ENCODE results near the gene FARS2.

DNA sequence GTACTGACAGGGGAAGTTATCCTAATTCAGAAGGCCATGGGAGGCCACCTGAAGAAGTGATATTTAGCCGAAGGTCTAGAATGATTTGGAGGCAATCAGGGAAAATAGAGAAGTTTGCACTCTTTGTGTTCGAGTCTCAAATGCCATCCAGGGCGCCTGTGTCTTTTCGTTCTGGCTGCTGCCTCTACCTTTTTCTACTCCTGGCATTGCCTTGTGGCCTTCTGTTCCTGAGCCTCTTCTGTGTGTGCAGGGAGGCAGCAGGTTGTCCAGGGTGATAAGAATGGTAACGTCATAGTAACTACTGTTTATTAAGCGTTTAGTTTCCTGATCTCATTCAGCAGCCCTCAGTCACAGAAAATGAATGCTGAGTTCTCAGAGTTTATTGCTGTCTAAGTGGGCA is 252.1 kb downstream of the FARS2 start:
- TF ChIP-seq, protein P1, sequence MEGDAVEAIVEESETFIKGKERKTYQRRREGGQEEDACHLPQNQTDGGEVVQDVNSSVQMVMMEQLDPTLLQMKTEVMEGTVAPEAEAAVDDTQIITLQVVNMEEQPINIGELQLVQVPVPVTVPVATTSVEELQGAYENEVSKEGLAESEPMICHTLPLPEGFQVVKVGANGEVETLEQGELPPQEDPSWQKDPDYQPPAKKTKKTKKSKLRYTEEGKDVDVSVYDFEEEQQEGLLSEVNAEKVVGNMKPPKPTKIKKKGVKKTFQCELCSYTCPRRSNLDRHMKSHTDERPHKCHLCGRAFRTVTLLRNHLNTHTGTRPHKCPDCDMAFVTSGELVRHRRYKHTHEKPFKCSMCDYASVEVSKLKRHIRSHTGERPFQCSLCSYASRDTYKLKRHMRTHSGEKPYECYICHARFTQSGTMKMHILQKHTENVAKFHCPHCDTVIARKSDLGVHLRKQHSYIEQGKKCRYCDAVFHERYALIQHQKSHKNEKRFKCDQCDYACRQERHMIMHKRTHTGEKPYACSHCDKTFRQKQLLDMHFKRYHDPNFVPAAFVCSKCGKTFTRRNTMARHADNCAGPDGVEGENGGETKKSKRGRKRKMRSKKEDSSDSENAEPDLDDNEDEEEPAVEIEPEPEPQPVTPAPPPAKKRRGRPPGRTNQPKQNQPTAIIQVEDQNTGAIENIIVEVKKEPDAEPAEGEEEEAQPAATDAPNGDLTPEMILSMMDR (IDR thresholded peaks at IDR 0.05), result no peak
- TF ChIP-seq POLR2A (IDR thresholded peaks at IDR 0.05), result no peak

Data from transverse colon (tissue), 3 donors.